ENCODE measurements around the gene DPPA4. TPM values are rescaled to one million over a fixed set of nuclear protein-coding genes. Genes with fewer than 3 reads are reported as not detected.

DPPA4 gene
- total RNA-seq, 1 donor from 2014 or later: 86.2 TPM

GRCh38 chr3:109325657-109326056, 11.7 kb downstream of the DPPA4 start:
- TF ChIP-seq, protein P1, sequence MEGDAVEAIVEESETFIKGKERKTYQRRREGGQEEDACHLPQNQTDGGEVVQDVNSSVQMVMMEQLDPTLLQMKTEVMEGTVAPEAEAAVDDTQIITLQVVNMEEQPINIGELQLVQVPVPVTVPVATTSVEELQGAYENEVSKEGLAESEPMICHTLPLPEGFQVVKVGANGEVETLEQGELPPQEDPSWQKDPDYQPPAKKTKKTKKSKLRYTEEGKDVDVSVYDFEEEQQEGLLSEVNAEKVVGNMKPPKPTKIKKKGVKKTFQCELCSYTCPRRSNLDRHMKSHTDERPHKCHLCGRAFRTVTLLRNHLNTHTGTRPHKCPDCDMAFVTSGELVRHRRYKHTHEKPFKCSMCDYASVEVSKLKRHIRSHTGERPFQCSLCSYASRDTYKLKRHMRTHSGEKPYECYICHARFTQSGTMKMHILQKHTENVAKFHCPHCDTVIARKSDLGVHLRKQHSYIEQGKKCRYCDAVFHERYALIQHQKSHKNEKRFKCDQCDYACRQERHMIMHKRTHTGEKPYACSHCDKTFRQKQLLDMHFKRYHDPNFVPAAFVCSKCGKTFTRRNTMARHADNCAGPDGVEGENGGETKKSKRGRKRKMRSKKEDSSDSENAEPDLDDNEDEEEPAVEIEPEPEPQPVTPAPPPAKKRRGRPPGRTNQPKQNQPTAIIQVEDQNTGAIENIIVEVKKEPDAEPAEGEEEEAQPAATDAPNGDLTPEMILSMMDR (IDR thresholded peaks at IDR 0.05; ENCODE audit: unreplicated experiment): no peak
- peak overlapping the region; percentile 41 for H3K27ac Mint-ChIP-seq

GRCh38 chr3:109325109-109325508, 12.2 kb downstream of the DPPA4 start:
- no peak for DNase-seq (ENCODE audit: low spot score in 2 of 2, unreplicated experiment in 2 of 2)
- no peak overlapping the region for H3K27ac Mint-ChIP-seq
- H3K4me3 Mint-ChIP-seq: no peak overlapping the region
- no peaks in the 10 kb centered on the region for H3K27me3 Mint-ChIP-seq (ENCODE audit: low read depth)
- no peaks in the 10 kb centered on the region for H3K9me3 Mint-ChIP-seq
- peaks cover 17% of the 10 kb centered on the region for H3K36me3 Mint-ChIP-seq
- no peaks in the 10 kb centered on the region for H3K4me1 Mint-ChIP-seq
- TF ChIP-seq, protein P1 (IDR thresholded peaks at IDR 0.05; ENCODE audit: unreplicated experiment): no peak

More at GRCh38 chr3:109325657-109326056, 11.7 kb downstream of the DPPA4 start:
- no peaks in the 10 kb centered on the region for H3K9me3 Mint-ChIP-seq
- no peaks in the 10 kb centered on the region for H3K4me1 Mint-ChIP-seq
- no peaks in the 10 kb centered on the region for H3K27me3 Mint-ChIP-seq (ENCODE audit: low read depth)
- no peak overlapping the region for H3K4me3 Mint-ChIP-seq
- H3K36me3 Mint-ChIP-seq: peaks cover 17% of the 10 kb centered on the region
- DNase-seq (ENCODE audit: low spot score in 2 of 2, unreplicated experiment in 2 of 2): no peak

DNA sequence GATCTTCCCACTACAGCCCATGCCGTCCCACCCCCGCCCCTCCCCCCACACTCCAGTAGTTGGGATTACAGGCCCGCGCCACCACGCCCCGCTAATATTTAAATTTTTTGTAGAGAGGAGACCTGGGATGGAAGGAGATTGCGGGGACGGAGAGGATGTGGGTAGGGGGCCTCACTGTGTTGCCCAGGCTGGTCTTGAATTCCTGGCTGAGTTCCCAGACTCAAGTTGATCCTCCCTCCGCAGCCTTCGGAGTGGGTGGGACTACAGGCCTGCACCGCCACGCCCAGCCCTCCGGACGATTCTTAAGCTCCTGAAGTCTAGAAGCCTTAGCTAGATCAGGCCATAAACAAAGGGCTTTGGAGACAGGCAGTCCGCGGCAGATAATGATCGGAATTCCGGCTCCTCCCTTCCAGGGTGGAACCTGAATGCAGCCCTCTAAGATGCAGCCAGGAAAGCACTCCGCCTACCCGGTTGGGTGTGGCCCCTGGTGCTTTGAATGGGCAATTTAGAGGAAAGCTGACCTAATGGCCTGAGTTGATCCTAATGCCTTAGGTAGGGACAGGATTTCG, 21.1 kb downstream of the DPPA4 start, which contains the start of gene DPPA2:
TSS of gene DPPA2 (minus strand) at position 356 of the 569 bp plus-strand sequence. CDS start 1,975 bp downstream, outside the sequence.
- DNase-seq (ENCODE audit: low spot score in 2 of 2, unreplicated experiment in 2 of 2): no peak
- Mint-ChIP-seq H3K4me3 (no peak within 1 kb of the TSS), H3K27me3 (ENCODE audit: low read depth) (no peaks in the 10 kb centered on the region), H3K9me3 (no peaks in the 10 kb centered on the region), H3K36me3 (peaks cover under 1% of the 10 kb centered on the region), H3K4me1 (no peaks in the 10 kb centered on the region), H3K27ac (no peak within 1 kb of the TSS)
- TF ChIP-seq, protein P1 (IDR thresholded peaks at IDR 0.05; ENCODE audit: unreplicated experiment): no peak

- no peaks in the 10 kb centered on the region for H3K4me1 Mint-ChIP-seq
- H3K9me3 Mint-ChIP-seq: no peaks in the 10 kb centered on the region
- TF ChIP-seq, protein P1 (IDR thresholded peaks at IDR 0.05; ENCODE audit: unreplicated experiment): no peak
- no peak overlapping the region for H3K27ac Mint-ChIP-seq
- peaks cover 8% of the 10 kb centered on the region for H3K36me3 Mint-ChIP-seq
- DNase-seq (ENCODE audit: low spot score in 2 of 2, unreplicated experiment in 2 of 2): no peak
- H3K27me3 Mint-ChIP-seq (ENCODE audit: low read depth): no peaks in the 10 kb centered on the region
- no peak overlapping the region for H3K4me3 Mint-ChIP-seq
Observed at GRCh38 chr3:109313061-109313460, 24.3 kb downstream of the DPPA4 start.

DNA sequence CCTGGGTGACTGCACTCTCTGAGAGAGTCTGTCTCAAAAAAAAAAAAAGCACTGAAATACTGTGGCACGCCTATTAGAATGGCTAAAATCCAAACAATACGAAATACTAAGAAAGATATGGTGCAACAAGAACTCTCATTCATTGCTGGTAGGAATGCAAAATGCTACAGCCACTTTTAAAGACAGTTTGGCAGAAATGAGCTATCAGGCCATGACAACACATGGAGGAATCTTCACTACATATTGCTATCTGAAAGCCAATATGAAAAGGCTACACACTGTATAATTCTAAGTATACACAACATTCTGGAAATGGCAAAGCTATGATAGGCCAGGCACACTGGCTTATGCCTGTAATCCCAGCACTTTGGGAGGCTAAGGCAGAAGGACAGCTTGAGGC, 39.9 kb downstream of the DPPA4 start:
- TF ChIP-seq, protein P1 (IDR thresholded peaks at IDR 0.05; ENCODE audit: unreplicated experiment): no peak
- H3K27me3 Mint-ChIP-seq (ENCODE audit: low read depth): no peaks in the 10 kb centered on the region
- H3K4me3 Mint-ChIP-seq: no peak overlapping the region
- no peak for DNase-seq (ENCODE audit: low spot score in 2 of 2, unreplicated experiment in 2 of 2)
- H3K27ac Mint-ChIP-seq: no peak overlapping the region
- H3K4me1 Mint-ChIP-seq: no peaks in the 10 kb centered on the region
- H3K36me3 Mint-ChIP-seq: no peaks in the 10 kb centered on the region
- H3K9me3 Mint-ChIP-seq: no peaks in the 10 kb centered on the region

Measured in mesothelial cell of epicardium (in vitro differentiated cells).